HG03432 (cell line): Measurements from ENCODE around the gene CTPS1.
A peak's percentile ranks its signal among the peaks of the same experiment; 100 is the strongest.

ENCODE experiments used
- ATAC-seq: cut with Tn5 transposase; IDR thresholded peaks from one replicate; pipeline ENCODE4 v1.9.1; 2021; ENCODE audit warnings: mild to moderate bottlenecking, moderate library complexity; ENCODE audit not compliant: unreplicated experiment

CTPS1 gene

GRCh38 chr1:40979241-40980067 lies at the start of gene CTPS1:
Gene CTPS1, plus strand, starts transcription at chr1:40979696. Its CDS starts 3,595 bp downstream, at chr1:40983291.
- ATAC-seq, result peak; percentile 91

- no peak for ATAC-seq
Observed at GRCh38 chr1:40930174-40930964, 49.1 kb upstream of the CTPS1 start.

- ATAC-seq, result no peak
Observed at GRCh38 chr1:40931601-40932000, 47.9 kb upstream of the CTPS1 start.

- ATAC-seq, result no peak
Observed at GRCh38 chr1:40932006-40932405, 47.5 kb upstream of the CTPS1 start.

GRCh38 chr1:40936931-40937339 lies 42.6 kb upstream of the CTPS1 start:
- ATAC-seq, result no peak

- ATAC-seq, result no peak
Observed at GRCh38 chr1:40938393-40938792, 41.1 kb upstream of the CTPS1 start.

- ATAC-seq, result no peak
Observed at GRCh38 chr1:40939320-40940059, 40.0 kb upstream of the CTPS1 start.

- ATAC-seq, result no peak
Observed at GRCh38 chr1:40944326-40944725, 35.2 kb upstream of the CTPS1 start.

GRCh38 chr1:40944841-40945430 lies 34.6 kb upstream of the CTPS1 start:
- ATAC-seq, result no peak

GRCh38 chr1:40945491-40945973 lies 34.0 kb upstream of the CTPS1 start:
- no peak for ATAC-seq

GRCh38 chr1:40948741-40949443 lies 30.6 kb upstream of the CTPS1 start:
- no peak for ATAC-seq

- ATAC-seq, result no peak
Observed at GRCh38 chr1:40949563-40949962, 29.9 kb upstream of the CTPS1 start.

GRCh38 chr1:40951943-40952743 lies 27.4 kb upstream of the CTPS1 start:
- ATAC-seq, result no peak

- ATAC-seq, result no peak
Observed at GRCh38 chr1:40952744-40953315, 26.7 kb upstream of the CTPS1 start.

GRCh38 chr1:40954626-40955025 lies 24.9 kb upstream of the CTPS1 start:
- ATAC-seq, result no peak

GRCh38 chr1:40955266-40955665 lies 24.2 kb upstream of the CTPS1 start:
- no peak for ATAC-seq

- no peak for ATAC-seq
Observed at GRCh38 chr1:40956407-40956806, 23.1 kb upstream of the CTPS1 start.

GRCh38 chr1:40958210-40958609 lies 21.3 kb upstream of the CTPS1 start:
- no peak for ATAC-seq

GRCh38 chr1:40965531-40965930 lies 14.0 kb upstream of the CTPS1 start:
- ATAC-seq, result no peak
